ENCODE measurements around the gene MS4A4A. TPM values are rescaled to one million over a fixed set of nuclear protein-coding genes. Genes with fewer than 3 reads are reported as not detected.

MS4A4A gene
- total RNA-seq, 1 donor from 2014 or later = 4.4 TPM

DNA sequence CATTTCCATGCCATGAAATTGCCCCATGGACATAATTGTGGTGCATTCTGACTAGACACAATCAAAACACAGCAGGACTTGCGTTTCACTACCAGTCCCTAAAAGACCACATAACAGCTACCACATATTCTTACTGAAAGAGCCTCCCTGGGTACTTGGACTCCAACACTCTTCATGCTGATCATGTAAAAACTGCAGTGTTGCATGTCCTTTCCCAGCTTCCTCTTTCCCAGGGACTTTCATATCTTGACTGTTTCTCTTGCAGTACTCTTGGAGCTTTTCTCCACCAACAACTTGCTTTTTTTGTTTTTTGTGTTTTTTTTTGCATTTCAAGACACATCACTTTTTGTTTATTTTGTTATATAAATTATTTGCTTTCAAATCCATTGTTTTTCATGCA, 69.5 kb downstream of the MS4A4A start:
- no peak for DNase-seq

DNA sequence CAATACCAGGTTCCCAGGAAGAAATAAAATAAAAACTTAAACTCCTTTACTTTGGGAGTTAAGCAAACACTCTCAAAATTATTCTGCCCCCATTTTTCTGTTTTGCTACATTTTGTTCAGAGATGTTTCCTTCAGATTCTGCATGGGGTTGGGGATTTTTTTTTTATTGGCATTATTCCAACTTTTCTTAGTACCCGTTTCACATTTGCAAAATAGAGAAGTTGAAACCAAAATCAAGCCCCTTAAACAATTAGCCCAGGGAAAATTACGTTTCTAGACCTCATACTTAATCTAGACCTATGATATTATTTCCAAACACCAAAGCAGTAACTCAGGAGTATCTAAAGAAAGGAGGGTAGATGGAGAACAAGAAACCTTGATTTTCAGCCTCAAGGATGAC, 77.3 kb downstream of the MS4A4A start:
- DNase-seq = no peak

Other genes with a start within 250 kb of the MS4A4A start
- gene OOSP2, start 240.3 kb upstream of the MS4A4A start, total RNA-seq = not detected
- 0.16 TPM for gene MS4A3, start 224.0 kb upstream of the MS4A4A start, total RNA-seq
- gene MS4A2, start 192.0 kb upstream of the MS4A4A start, total RNA-seq = 0.16 TPM
- 3.7 TPM for gene MS4A6A, start 97.6 kb upstream of the MS4A4A start, total RNA-seq
- not detected for gene MS4A4E, start 37.5 kb upstream of the MS4A4A start, total RNA-seq
- gene MS4A6E, start 46.6 kb downstream of the MS4A4A start, total RNA-seq = not detected
- 3.3 TPM for gene MS4A7, start 97.9 kb downstream of the MS4A4A start, total RNA-seq
- gene MS4A14, start 115.8 kb downstream of the MS4A4A start, total RNA-seq = not detected
- gene MS4A5, start 148.9 kb downstream of the MS4A4A start, total RNA-seq = not detected
- gene MS4A1, start 175.2 kb downstream of the MS4A4A start, total RNA-seq = not detected
- gene MS4A12, start 212.1 kb downstream of the MS4A4A start, total RNA-seq = not detected
- not detected for gene MS4A13, start 234.7 kb downstream of the MS4A4A start, total RNA-seq

Measured in occipital lobe (tissue), 2 donors.